SK-N-SH treated with all-trans-retinoic acid at 6 μM for 48 hours (cell line): ENCODE measurements around the gene CDH4.

Experiments used
- ATAC-seq: fragments of 200-7000 bp; cut with Tn5 transposase; 3 replicates; pipeline ENCODE4 v1.9.1; 2020; ENCODE audit warnings: mild to moderate bottlenecking, moderate library complexity
- BACH2 ChIP-seq: fragments of 250-450 bp; sonication (Bioruptor Pico); IDR thresholded peaks from 2 replicates; pipeline ENCODE4 v1.9.0; 2021; ENCODE audit warnings: mild to moderate bottlenecking, borderline replicate concordance
- CSDC2 ChIP-seq: fragments of 250-450 bp; sonication (Bioruptor Pico); IDR thresholded peaks from 2 replicates; pipeline ENCODE4 v1.5.0; 2020; ENCODE audit warnings: mild to moderate bottlenecking, moderate library complexity
- ESRRG ChIP-seq: fragments of 250-450 bp; sonication (Bioruptor Pico); IDR thresholded peaks from 2 replicates; pipeline ENCODE4 v1.6.1; 2021; ENCODE audit warnings: mild to moderate bottlenecking
- GLIS3 ChIP-seq: fragments of 250-450 bp; sonication (Bioruptor Pico); IDR thresholded peaks from 2 replicates; pipeline ENCODE4 v1.5.0; 2020; ENCODE audit warnings: mild to moderate bottlenecking, moderate library complexity
- ISL1 ChIP-seq: fragments of 250-450 bp; sonication (Bioruptor Pico); IDR thresholded peaks from 2 replicates; pipeline ENCODE4 v2.1.2; 2022; ENCODE audit warnings: mild to moderate bottlenecking, moderate library complexity
- PPARA ChIP-seq: fragments of 250-450 bp; sonication (Bioruptor Pico); IDR thresholded peaks from 2 replicates; pipeline ENCODE4 v1.5.0; 2020; ENCODE audit warnings: mild to moderate bottlenecking, borderline replicate concordance
- TCF4 ChIP-seq: fragments of 250-450 bp; sonication (Bioruptor Pico); IDR thresholded peaks from 2 replicates; pipeline ENCODE4 v1.8.0; 2021; ENCODE audit warnings: mild to moderate bottlenecking, moderate library complexity, borderline replicate concordance
- TOX ChIP-seq: fragments of 250-450 bp; sonication (Bioruptor Pico); IDR thresholded peaks from 2 replicates; pipeline ENCODE4 v1.8.0; 2021; ENCODE audit warnings: mild to moderate bottlenecking, moderate library complexity, borderline replicate concordance
- ZC3H10 ChIP-seq: fragments of 250-450 bp; sonication (Bioruptor Pico); IDR thresholded peaks from 2 replicates; pipeline ENCODE4 v1.5.1; 2021; ENCODE audit warnings: mild to moderate bottlenecking, moderate library complexity
- ZFP3 ChIP-seq: fragments of 250-450 bp; sonication (Bioruptor Pico); IDR thresholded peaks from 2 replicates; pipeline ENCODE4 v1.5.0; 2020; ENCODE audit warnings: mild to moderate bottlenecking, moderate library complexity
- ZFP30 ChIP-seq: fragments of 450-650 bp; formaldehyde crosslinking; IDR thresholded peaks from 2 replicates; pipeline ENCODE4 v1.5.0; 2022; ENCODE audit warnings: mild to moderate bottlenecking, moderate library complexity
- ZNF8 ChIP-seq: fragments of 450-650 bp; formaldehyde crosslinking; IDR thresholded peaks from 2 replicates; pipeline ENCODE4 v1.5.0; 2020; ENCODE audit warnings: mild to moderate bottlenecking, moderate library complexity
- TF ChIP-seq, protein P1 (sequence below): fragments of 250-450 bp; sonication (Bioruptor Pico); IDR thresholded peaks from 2 replicates; pipeline ENCODE4 v1.5.1; 2020; ENCODE audit warnings: low read depth, mild to moderate bottlenecking, moderate library complexity
- TF ChIP-seq, protein P2 (sequence below): fragments of 250-450 bp; sonication (Bioruptor Pico); IDR thresholded peaks from 2 replicates; pipeline ENCODE4 v1.5.1; 2021; ENCODE audit warnings: mild to moderate bottlenecking, moderate library complexity
- TF ChIP-seq, protein P3 (sequence below): fragments of 250-450 bp; sonication (Bioruptor Pico); IDR thresholded peaks from 2 replicates; pipeline ENCODE4 v1.8.0; 2020; ENCODE audit warnings: mild to moderate bottlenecking, moderate library complexity, borderline replicate concordance
- TF ChIP-seq, protein P4 (sequence below): fragments of 250-450 bp; sonication (Bioruptor Pico); IDR thresholded peaks from 2 replicates; pipeline ENCODE4 v1.5.0; 2020; ENCODE audit warnings: mild to moderate bottlenecking, moderate library complexity
- TF ChIP-seq, protein P5 (sequence below): fragments of 250-450 bp; sonication (Bioruptor Pico); IDR thresholded peaks from 2 replicates; pipeline ENCODE4 v1.8.0; 2021; ENCODE audit warnings: low read depth, mild to moderate bottlenecking, moderate library complexity, borderline replicate concordance

CDH4 gene

DNA sequence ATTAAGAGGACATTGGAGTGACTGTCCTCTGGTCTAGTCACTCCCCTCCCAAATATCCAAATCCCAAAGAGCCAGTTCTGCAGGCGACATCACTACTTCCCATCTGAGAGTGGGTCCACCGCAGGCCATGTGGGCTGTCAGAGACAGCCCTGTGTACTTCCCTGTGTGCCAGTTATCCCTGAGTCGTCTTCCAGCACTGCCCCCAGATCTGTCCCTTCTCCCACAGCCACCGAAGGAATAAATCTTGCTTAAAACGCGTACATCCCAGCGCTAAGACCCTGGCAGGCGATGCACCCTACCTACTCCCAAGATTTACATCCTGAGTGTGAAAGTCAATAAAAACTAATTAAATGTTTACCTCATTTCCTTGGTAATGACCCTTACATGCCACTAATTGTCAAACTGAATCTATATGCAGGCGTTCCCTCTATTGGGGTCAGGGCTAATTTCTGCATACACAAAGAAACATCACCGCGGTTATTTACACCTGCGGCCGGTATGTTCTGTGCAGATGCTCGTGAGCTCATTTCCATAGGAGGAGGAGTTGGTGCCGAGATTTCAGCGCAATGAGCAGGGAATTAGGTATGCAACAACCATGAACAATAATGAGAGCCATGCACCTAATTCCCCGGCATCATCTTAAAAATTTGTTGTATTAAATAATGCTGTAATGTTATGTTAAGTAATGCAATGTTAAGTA is 31.3 kb upstream of the CDH4 start (continued):
- TF ChIP-seq GLIS3 (CRISPR knock-in tag): no peak

DNA sequence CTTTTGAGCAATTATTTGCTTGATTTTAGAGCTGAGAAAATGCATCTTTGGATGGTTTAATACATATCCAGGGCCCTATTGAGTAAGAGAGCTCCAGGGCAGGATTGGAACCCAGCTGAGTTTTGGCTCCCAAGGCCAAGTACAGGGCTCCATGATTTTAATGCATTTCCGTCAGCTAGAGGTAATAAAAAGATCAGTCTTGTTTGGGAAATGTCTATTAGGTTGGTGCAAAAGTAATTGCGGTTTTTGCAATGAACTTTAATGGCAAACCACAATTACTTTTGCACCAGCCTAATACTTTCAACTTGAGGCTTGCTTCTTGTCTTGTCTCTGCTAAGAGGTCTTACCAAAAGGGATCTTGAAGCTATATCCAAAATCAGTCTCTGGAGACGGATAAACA is 29.4 kb upstream of the CDH4 start:
- ATAC-seq: no peak
- TF ChIP-seq, protein P1, sequence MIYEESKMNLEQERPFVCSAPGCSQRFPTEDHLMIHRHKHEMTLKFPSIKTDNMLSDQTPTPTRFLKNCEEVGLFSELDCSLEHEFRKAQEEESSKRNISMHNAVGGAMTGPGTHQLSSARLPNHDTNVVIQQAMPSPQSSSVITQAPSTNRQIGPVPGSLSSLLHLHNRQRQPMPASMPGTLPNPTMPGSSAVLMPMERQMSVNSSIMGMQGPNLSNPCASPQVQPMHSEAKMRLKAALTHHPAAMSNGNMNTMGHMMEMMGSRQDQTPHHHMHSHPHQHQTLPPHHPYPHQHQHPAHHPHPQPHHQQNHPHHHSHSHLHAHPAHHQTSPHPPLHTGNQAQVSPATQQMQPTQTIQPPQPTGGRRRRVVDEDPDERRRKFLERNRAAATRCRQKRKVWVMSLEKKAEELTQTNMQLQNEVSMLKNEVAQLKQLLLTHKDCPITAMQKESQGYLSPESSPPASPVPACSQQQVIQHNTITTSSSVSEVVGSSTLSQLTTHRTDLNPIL (CRISPR knock-in tag): no peak
- TF ChIP-seq TCF4 (CRISPR knock-in tag) (no peak), TOX (CRISPR knock-in tag) (no peak), ZFP30 (CRISPR knock-in tag) (no peak), ZC3H10 (CRISPR knock-in tag) (no peak), ZFP3 (no peak), ZNF8 (CRISPR knock-in tag) (no peak), ISL1 (no peak), ESRRG (CRISPR knock-in tag) (no peak)
- TF ChIP-seq, protein P2, sequence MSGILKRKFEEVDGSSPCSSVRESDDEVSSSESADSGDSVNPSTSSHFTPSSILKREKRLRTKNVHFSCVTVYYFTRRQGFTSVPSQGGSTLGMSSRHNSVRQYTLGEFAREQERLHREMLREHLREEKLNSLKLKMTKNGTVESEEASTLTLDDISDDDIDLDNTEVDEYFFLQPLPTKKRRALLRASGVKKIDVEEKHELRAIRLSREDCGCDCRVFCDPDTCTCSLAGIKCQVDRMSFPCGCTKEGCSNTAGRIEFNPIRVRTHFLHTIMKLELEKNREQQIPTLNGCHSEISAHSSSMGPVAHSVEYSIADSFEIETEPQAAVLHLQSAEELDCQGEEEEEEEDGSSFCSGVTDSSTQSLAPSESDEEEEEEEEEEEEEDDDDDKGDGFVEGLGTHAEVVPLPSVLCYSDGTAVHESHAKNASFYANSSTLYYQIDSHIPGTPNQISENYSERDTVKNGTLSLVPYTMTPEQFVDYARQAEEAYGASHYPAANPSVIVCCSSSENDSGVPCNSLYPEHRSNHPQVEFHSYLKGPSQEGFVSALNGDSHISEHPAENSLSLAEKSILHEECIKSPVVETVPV (CRISPR knock-in tag): no peak

DNA sequence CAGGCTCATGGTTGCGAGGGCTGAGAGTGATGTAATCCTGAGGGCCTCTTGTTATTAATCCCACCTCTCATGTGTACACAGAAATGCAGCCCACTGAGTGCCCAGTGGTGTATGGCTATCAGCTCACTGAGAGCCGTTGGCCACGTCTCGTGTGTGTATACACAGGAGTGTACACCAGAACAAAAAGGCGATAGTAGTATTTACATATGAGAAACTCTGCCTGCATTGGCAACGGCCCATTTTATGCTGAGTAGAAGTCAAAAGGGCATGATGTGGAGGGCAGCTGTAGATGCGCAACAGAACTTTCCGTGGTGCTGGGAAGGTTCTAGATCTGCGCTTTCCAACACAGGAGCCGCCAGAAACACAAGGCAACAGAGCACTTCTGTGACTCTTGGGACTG is 28.9 kb upstream of the CDH4 start:
- ATAC-seq: no peak
- TF ChIP-seq GLIS3 (CRISPR knock-in tag) (no peak), TOX (CRISPR knock-in tag) (no peak), PPARA (CRISPR knock-in tag) (no peak), BACH2 (CRISPR knock-in tag) (no peak), ZNF8 (CRISPR knock-in tag) (no peak)
- TF ChIP-seq, protein P3, sequence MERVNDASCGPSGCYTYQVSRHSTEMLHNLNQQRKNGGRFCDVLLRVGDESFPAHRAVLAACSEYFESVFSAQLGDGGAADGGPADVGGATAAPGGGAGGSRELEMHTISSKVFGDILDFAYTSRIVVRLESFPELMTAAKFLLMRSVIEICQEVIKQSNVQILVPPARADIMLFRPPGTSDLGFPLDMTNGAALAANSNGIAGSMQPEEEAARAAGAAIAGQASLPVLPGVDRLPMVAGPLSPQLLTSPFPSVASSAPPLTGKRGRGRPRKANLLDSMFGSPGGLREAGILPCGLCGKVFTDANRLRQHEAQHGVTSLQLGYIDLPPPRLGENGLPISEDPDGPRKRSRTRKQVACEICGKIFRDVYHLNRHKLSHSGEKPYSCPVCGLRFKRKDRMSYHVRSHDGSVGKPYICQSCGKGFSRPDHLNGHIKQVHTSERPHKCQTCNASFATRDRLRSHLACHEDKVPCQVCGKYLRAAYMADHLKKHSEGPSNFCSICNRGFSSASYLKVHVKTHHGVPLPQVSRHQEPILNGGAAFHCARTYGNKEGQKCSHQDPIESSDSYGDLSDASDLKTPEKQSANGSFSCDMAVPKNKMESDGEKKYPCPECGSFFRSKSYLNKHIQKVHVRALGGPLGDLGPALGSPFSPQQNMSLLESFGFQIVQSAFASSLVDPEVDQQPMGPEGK (CRISPR knock-in tag): no peak
- TF ChIP-seq, protein P4, sequence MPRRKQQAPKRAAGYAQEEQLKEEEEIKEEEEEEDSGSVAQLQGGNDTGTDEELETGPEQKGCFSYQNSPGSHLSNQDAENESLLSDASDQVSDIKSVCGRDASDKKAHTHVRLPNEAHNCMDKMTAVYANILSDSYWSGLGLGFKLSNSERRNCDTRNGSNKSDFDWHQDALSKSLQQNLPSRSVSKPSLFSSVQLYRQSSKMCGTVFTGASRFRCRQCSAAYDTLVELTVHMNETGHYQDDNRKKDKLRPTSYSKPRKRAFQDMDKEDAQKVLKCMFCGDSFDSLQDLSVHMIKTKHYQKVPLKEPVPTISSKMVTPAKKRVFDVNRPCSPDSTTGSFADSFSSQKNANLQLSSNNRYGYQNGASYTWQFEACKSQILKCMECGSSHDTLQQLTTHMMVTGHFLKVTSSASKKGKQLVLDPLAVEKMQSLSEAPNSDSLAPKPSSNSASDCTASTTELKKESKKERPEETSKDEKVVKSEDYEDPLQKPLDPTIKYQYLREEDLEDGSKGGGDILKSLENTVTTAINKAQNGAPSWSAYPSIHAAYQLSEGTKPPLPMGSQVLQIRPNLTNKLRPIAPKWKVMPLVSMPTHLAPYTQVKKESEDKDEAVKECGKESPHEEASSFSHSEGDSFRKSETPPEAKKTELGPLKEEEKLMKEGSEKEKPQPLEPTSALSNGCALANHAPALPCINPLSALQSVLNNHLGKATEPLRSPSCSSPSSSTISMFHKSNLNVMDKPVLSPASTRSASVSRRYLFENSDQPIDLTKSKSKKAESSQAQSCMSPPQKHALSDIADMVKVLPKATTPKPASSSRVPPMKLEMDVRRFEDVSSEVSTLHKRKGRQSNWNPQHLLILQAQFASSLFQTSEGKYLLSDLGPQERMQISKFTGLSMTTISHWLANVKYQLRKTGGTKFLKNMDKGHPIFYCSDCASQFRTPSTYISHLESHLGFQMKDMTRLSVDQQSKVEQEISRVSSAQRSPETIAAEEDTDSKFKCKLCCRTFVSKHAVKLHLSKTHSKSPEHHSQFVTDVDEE (CRISPR knock-in tag): no peak
- TF ChIP-seq, all 23 proteins: peak for 0

DNA sequence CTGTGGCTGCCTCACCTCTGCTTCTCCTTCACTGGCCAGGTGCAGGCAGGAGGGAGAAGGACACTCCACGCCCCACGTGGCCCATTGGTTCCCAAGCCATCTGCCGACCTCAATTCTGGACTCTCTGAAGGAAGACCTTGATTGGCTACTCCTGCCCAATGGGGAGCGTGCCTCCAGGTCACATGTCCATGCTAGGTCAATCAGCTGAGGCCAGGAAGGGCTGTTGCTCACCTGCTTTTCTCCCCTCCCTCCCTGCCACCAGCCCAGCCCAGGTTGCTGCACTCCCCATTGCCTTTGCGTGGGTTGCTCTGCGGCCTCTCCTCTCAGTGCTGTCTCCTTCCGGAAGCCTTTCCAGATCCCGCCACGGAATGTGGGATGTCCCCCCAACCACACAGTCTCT is 21.9 kb upstream of the CDH4 start:
- ATAC-seq: no peak
- TF ChIP-seq, protein P3 (CRISPR knock-in tag): no peak
- TF ChIP-seq, protein P5, sequence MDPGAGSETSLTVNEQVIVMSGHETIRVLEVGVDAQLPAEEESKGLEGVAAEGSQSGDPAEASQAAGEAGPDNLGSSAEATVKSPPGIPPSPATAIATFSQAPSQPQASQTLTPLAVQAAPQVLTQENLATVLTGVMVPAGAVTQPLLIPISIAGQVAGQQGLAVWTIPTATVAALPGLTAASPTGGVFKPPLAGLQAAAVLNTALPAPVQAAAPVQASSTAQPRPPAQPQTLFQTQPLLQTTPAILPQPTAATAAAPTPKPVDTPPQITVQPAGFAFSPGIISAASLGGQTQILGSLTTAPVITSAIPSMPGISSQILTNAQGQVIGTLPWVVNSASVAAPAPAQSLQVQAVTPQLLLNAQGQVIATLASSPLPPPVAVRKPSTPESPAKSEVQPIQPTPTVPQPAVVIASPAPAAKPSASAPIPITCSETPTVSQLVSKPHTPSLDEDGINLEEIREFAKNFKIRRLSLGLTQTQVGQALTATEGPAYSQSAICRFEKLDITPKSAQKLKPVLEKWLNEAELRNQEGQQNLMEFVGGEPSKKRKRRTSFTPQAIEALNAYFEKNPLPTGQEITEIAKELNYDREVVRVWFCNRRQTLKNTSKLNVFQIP (CRISPR knock-in tag): no peak
- TF ChIP-seq ZFP30 (CRISPR knock-in tag): no peak
- TF ChIP-seq, protein P4 (CRISPR knock-in tag): no peak
- TF ChIP-seq ZNF8 (CRISPR knock-in tag): no peak
- TF ChIP-seq TCF4 (CRISPR knock-in tag): no peak
- TF ChIP-seq, protein P1 (CRISPR knock-in tag): no peak
- no peak for TF ChIP-seq GLIS3 (CRISPR knock-in tag)
- TF ChIP-seq CSDC2: no peak
